H1 (cell line): Measurements from ENCODE around the gene HTR3C. TPM values are rescaled to one million over a fixed set of nuclear protein-coding genes. Genes with fewer than 3 reads are reported as not detected.

Source experiments
- BCL11A ChIP-seq, 2 experiments: IDR thresholded peaks; one replicate each; pipeline ENCODE4 v1.6.1; 2011; ENCODE audit warnings: low read depth in 2 of 2, low read length in 2 of 2, mild to moderate bottlenecking in 2 of 2
- BRCA1 ChIP-seq: IDR thresholded peaks from 2 replicates; pipeline ENCODE4 v1.6.1; 2012; ENCODE audit warnings: low read depth, low read length, improper control_type of control experiment
- CEBPB ChIP-seq: IDR thresholded peaks from 2 replicates; pipeline ENCODE4 v1.6.1; 2012; ENCODE audit warnings: low read depth, low read length
- CHD1 ChIP-seq: IDR thresholded peaks from 2 replicates; pipeline ENCODE4 v1.6.1; 2012; ENCODE audit warnings: low read depth, low read length, improper control_type of control experiment
- EP300 ChIP-seq, 2 experiments: IDR thresholded peaks; 1 replicate in 1 of 2; 2 replicates in 1 of 2; pipeline ENCODE4 v1.6.1; 2011 to 2012; ENCODE audit warnings: low read depth in 2 of 2, low read length in 2 of 2, mild to moderate bottlenecking in 2 of 2, borderline replicate concordance in 1 of 2, inconsistent platforms in 1 of 2, moderate library complexity in 1 of 2
- FOSL1 ChIP-seq: IDR thresholded peaks from 2 replicates; pipeline ENCODE4 v1.6.1; 2011; ENCODE audit warnings: mild to moderate bottlenecking, low read depth, low read length, moderate library complexity; ENCODE audit not compliant: insufficient read depth
- HDAC6 ChIP-seq: IDR thresholded peaks from one replicate; pipeline ENCODE4 v1.7.1; 2012; ENCODE audit warnings: low read depth, mild to moderate bottlenecking, inconsistent platforms, low read length, moderate library complexity
- KDM1A ChIP-seq: fragments of 200-600, 300-600 bp; sonication (generic); IDR thresholded peaks from 2 replicates; pipeline ENCODE4 v1.7.1; 2016; ENCODE audit warnings: mild to moderate bottlenecking, low read length, borderline replicate concordance
- NRF1 ChIP-seq: IDR thresholded peaks from 2 replicates; pipeline ENCODE4 v1.6.1; 2011; ENCODE audit warnings: mild to moderate bottlenecking, low read depth, low read length, improper control_type of control experiment
- PHF8 ChIP-seq: fragments of 200-600 bp; sonication (generic); conservative IDR thresholded peaks from 2 replicates; pipeline ENCODE4 v1.7.1; 2012; ENCODE audit warnings: low read depth, mild to moderate bottlenecking, inconsistent platforms, low read length, moderate library complexity
- POLR2A ChIP-seq, 2 experiments: IDR thresholded peaks; 1 replicate in 1 of 2; 2 replicates in 1 of 2; pipeline ENCODE4 v1.6.1; 2011; ENCODE audit warnings: low read depth in 2 of 2, low read length in 2 of 2, mild to moderate bottlenecking in 2 of 2; ENCODE audit errors: control extremely low read depth in 1 of 2
- POLR2AphosphoS5 ChIP-seq: IDR thresholded peaks from 2 replicates; pipeline ENCODE4 v1.6.1; 2011; ENCODE audit warnings: low read depth, low read length
- POU5F1 ChIP-seq: IDR thresholded peaks from 2 replicates; pipeline ENCODE4 v1.6.1; 2011; ENCODE audit warnings: low read depth, mild to moderate bottlenecking, low read length, moderate library complexity
- RBBP5 ChIP-seq: IDR thresholded peaks from 2 replicates; pipeline ENCODE4 v1.7.1; 2012; ENCODE audit warnings: low read depth, mild to moderate bottlenecking, inconsistent platforms, low read length, moderate library complexity, borderline replicate concordance
- RNF2 ChIP-seq: fragments of 200-900, 300-1000 bp; sonication (generic); IDR thresholded peaks from 2 replicates; pipeline ENCODE4 v1.7.1; 2016; ENCODE audit warnings: borderline replicate concordance, low read depth, mild to moderate bottlenecking, antibody characterized with exemption, low read length; ENCODE audit not compliant: poor library complexity, severe bottlenecking; ENCODE audit errors: missing control alignments
- SAP30 ChIP-seq: fragments of 300-600 bp; sonication (generic); IDR thresholded peaks from 2 replicates; pipeline ENCODE4 v1.7.1; 2012; ENCODE audit warnings: low read length, moderate library complexity, mild to moderate bottlenecking, inconsistent platforms; ENCODE audit not compliant: insufficient read depth, insufficient replicate concordance
- SIN3A ChIP-seq, 2 experiments: IDR thresholded peaks in 1 of 2; conservative IDR thresholded peaks in 1 of 2; 2 replicates each; pipeline ENCODE4 v1.6.1; 2011 to 2012; ENCODE audit warnings: low read length in 2 of 2, improper control_type of control experiment in 1 of 2, low read depth in 1 of 2, mild to moderate bottlenecking in 1 of 2
- SIRT6 ChIP-seq: IDR thresholded peaks from one replicate; pipeline ENCODE4 v1.7.1; 2012; ENCODE audit warnings: low read length, inconsistent platforms
- TAF1 ChIP-seq: IDR thresholded peaks from 2 replicates; pipeline ENCODE4 v1.6.1; 2011; ENCODE audit warnings: mild to moderate bottlenecking, low read depth, low read length
- TBP ChIP-seq: IDR thresholded peaks from 2 replicates; pipeline ENCODE4 v1.6.1; 2011; ENCODE audit warnings: low read depth, low read length, improper control_type of control experiment
- TEAD4 ChIP-seq: IDR thresholded peaks from 2 replicates; pipeline ENCODE4 v1.6.1; 2012; ENCODE audit warnings: low read depth, low read length, inconsistent platforms, mixed read lengths
- YY1 ChIP-seq: IDR thresholded peaks from 2 replicates; pipeline ENCODE4 v1.6.1; 2011; ENCODE audit warnings: low read depth, mild to moderate bottlenecking, low read length
- ZNF274 ChIP-seq: IDR thresholded peaks from 2 replicates; pipeline ENCODE4 v1.7.0; 2012; ENCODE audit warnings: low read length, borderline replicate concordance; ENCODE audit errors: extremely low read depth
- polyA plus RNA-seq, 7 experiments: library from polyadenylated mRNA; depleted of rRNA in 3 of 7; stranded (reverse) in 5 of 7; unstranded in 2 of 7; fragments of >200 nt in 5 of 7; fragments of 200-250 nt in 2 of 7; gene quantifications; 1 replicate in 5 of 7; 2 replicates in 1 of 7; 4 replicates in 1 of 7; pipeline versions ENCODE4 v1.2.1 to v1.2.3, GENCODE V29; 2011 to 2013; ENCODE audit warnings: missing spikeins in 2 of 7, mixed read lengths in 2 of 7
- total RNA-seq: library from RNA; stranded (reverse); fragmentation: NEBNext Ultra II Directional; extraction: Animal tissue kit (Norgen Biotek cat#: 25700); gene quantifications from 2 replicates; pipeline ENCODE4 v1.2.1, GENCODE V29; 2021

HTR3C gene
- total and polyA plus RNA-seq, 2 of the 8 experiments (the other 6 are each of a cell fraction or from before 2014, with no cell fraction given): 0.03 TPM; not detected in 1

DNA sequence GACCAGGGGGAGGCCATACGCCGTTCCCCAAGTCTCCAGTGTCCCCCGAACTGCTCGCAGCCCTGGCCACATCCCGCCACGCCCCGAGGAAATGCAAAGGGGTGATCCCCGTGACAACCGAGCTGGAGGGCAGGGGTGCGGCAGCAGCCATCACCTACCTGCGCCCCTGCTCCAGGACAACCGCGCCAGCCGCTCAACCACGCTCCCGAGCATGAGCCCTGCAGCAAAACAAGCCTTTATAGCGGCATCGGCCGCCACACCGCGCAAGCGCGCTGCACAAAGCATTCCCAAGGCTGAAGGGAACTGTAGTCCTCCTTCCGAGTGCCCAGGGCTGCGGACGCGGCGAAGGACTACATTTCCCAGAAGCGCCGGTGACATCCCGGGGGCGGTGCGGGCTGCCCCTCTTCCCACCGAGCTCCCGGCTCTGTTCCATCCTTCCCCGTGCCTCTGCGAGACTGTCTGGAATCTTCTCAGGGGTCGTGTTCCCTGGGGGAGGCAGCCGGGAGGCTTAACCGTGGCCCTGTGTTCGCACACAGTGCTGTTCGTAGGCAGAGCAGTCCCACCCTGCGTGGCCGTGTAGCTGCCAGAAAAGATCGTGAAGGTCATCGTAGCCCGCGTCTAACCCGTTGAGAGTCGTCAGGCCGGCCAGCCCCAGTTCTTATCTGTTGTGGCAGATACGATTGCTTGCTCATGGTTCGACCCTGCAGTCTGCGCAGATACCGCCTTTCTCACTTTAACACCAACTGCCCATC, 35.0 kb upstream of the HTR3C start, which contains the start of gene ABCC5 (continued):
- no peak for TF ChIP-seq TEAD4
- no peak for TF ChIP-seq EP300 (IDR thresholded peaks at IDR 0.05; ENCODE audit: borderline replicate concordance in 1 of 2, low read depth in 2 of 2, low read length in 2 of 2)
- TF ChIP-seq KDM1A: no peak
- peak; percentile 58 for TF ChIP-seq SAP30
- peak; percentile 45; the same call in 1 of the 2 replicates for TF ChIP-seq NRF1
- no peak for TF ChIP-seq FOSL1
- TF ChIP-seq BRCA1: no peak
- no peak for TF ChIP-seq POU5F1
- TF ChIP-seq CHD1: no peak
- 0 out of 2 replicates have a peak, but pooled peaks have one; percentile 58 for TF ChIP-seq TBP
- TF ChIP-seq SIN3A (conservative IDR thresholded peaks at IDR 0.05 in 1 of 2, IDR thresholded peaks at IDR 0.05 in 1 of 2; ENCODE audit: low read depth in 1 of 2, low read length in 2 of 2): peak; percentile 53 to 83; a peak in 3 of 4 replicates
- no peak for TF ChIP-seq ZNF274
- no peak for TF ChIP-seq CEBPB
- TF ChIP-seq POLR2A (IDR thresholded peaks at IDR 0.05; ENCODE audit: control extremely low read depth in 1 of 2, low read depth in 2 of 2, low read length in 2 of 2): peak; percentile 84 to 86
- TF ChIP-seq SIRT6: no peak
- no peak for TF ChIP-seq RBBP5
- TF ChIP-seq HDAC6: no peak
- TF ChIP-seq TAF1: peak; percentile 82
- no peak for TF ChIP-seq BCL11A (IDR thresholded peaks at IDR 0.05; ENCODE audit: low read depth in 2 of 2, low read length in 2 of 2)
- 0 out of 2 replicates have a peak, but pooled peaks have one; percentile 16 for TF ChIP-seq YY1
- TF ChIP-seq POLR2AphosphoS5: peak; percentile 85
- TF ChIP-seq PHF8: peak; percentile 79
- TF ChIP-seq RNF2: no peak
- TF ChIP-seq, all 59 proteins: peak for 21
